GM12874 (cell line): Measurements from ENCODE around the gene HEMGN.
A peak's percentile ranks its signal among the peaks of the same experiment; 100 is the strongest.

ENCODE experiments used
- TF ChIP-seq, protein P1 (sequence below): IDR thresholded peaks from 2 replicates; pipeline ENCODE4 v1.5.1; 2011; ENCODE audit warnings: low read depth, mild to moderate bottlenecking, control low read depth, low read length, moderate library complexity; ENCODE audit not compliant: insufficient read depth

The HEMGN gene

DNA sequence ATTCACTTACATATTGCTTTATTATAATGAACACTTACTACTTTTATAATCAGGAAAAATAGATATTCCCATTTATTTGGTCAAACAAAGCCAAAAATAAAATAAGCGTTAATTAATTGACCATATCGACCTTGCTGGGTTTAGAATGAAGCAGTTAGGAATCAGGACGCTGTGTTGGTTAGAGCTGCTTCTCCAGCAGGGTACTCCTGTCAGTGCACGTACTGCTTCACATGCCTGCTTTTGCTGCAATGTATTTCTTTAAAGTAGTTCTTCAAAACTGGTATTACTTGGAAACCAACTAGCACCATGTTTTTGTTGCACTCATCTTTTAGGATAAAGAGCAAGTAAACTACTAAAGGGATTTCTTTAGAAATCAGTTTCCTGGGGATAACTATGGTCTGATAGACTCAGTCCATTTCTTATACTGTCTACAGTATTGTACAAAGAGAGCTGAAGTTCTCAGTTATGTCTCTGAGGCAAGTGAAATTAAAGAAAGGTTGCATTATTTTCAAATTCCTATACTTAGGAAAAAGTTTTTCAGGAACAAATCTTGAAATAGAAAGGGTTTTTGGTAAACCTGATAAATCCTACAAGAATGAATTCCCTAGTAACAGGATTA, 8.9 kb downstream of the HEMGN start:
- TF ChIP-seq, protein P1, sequence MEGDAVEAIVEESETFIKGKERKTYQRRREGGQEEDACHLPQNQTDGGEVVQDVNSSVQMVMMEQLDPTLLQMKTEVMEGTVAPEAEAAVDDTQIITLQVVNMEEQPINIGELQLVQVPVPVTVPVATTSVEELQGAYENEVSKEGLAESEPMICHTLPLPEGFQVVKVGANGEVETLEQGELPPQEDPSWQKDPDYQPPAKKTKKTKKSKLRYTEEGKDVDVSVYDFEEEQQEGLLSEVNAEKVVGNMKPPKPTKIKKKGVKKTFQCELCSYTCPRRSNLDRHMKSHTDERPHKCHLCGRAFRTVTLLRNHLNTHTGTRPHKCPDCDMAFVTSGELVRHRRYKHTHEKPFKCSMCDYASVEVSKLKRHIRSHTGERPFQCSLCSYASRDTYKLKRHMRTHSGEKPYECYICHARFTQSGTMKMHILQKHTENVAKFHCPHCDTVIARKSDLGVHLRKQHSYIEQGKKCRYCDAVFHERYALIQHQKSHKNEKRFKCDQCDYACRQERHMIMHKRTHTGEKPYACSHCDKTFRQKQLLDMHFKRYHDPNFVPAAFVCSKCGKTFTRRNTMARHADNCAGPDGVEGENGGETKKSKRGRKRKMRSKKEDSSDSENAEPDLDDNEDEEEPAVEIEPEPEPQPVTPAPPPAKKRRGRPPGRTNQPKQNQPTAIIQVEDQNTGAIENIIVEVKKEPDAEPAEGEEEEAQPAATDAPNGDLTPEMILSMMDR: no peak

DNA sequence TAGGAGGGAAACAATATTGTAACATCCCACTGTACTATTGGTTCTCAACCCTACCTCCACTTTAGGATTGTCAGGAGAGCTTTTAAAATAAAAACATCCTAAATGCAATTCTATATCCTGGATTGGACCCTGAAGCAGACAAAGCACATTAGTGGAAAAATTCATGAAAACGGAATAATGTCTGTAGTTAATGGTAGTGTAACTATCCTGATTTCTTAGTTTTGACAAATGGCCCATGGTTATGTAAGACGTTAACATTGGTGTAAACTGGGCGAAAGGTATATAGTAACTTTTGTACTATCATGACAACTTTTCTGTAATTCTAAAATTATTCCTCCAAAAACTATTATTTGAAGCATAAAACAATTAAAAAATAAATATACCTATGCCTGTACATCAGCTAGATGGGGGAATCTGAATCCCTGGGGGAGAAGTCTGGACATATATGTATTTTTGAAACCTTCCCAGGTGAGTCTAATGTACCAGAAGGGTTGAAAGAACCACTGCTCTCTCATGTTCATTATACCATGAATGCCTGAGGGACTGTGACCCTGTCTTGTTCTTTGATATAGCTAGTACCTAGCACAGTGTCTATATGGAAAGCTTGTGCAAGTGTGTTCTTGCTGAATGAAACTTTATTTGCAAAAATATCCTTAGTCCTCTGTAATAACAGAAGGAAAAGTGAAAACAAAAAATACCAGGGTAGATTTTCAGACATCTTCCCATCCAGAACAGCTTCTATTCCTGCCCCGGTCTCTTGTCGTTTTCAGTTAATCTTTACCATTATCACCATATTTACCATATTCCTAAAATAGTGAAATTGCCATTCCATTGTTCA, 12.3 kb downstream of the HEMGN start:
- TF ChIP-seq, protein P1: no peak

DNA sequence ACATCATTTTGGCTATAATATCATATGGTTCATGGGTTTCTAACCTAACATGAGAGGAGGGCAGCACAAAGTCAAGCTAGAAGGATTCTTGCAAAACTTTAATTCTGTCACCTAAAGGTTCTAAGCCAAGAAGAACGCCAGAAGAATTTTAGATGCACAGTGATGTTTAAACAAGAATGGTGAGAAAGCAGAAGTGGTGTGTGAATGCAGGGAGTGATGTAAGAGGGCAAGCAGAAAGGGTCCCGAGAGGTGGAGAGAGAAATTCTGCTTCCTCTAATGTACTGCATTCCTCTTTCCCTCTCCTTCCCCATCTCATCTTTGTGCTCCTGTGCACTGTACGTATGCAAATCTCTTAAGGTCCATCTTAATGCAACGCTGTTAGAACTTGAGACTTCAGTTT, 13.6 kb downstream of the HEMGN start:
- TF ChIP-seq, protein P1: no peak

DNA sequence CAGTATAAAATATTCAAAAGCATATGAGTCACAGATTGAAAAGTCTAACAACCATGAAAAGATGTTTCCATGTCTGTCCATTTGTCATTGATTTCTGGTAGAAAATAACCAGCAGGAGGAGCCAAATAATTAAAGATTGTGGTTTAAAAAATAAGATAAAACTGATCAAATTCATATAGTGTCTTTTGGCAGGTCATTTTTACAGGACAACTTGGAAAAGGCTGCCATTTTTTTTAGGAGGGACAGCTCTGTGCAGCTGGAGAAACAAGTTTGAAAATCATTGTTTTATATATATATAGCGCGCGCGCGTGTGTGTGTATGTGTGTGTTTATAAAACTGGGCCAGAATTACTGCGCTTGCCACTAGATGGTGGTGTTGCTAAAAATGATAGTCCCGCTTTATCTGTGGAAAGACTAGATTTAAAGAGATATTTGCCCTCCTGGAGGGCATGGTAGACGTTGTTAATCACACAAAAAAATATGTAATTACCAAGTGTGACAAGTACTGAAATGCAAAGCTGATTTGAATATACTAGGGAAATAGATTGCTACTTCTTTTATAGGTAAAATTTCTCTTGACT, 14.4 kb downstream of the HEMGN start:
- TF ChIP-seq, protein P1: peak; percentile 67

DNA sequence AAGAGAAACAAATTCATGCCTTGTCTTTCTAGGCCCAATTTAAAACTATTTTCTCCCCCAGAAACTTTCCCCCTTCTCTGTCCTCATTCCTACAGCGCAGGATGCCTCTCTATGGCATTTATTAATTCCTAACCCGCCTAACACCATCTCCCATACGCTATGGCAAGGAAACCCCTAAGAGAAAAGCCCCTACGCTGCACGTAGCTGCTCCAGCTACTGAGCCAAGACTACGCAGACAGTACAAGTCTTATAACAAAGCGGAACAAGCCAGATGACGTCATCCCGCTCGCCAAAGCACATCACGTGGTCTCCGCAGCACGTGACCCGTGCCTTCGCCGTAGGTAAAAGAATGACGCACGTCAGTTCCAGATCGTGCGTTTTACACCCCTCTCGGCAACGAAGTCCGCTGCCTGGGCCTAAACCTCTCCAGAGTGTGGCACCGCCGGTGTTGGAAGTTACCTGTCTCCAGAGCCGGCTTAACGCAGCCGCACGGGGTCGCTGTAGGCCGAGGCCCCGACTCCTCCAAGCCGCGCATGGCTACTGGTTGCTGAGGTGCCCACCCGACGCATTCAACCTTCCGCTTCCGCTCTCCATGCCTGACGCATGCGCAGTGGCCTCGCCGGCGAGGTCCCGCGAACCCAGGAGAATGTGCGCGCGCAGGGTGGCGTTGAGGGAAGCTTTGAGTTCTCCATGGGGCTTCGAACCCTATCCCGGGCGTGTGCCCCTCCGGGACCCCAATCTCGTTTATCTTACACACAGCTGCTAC, 15.8 kb downstream of the HEMGN start, which contains the start of gene TRMO:
Gene TRMO, minus strand, starts transcription at position 542 of the 766 bp plus-strand sequence. Its CDS starts 7 bp downstream, at position 535.
- TF ChIP-seq, protein P1: peak; percentile 80

DNA sequence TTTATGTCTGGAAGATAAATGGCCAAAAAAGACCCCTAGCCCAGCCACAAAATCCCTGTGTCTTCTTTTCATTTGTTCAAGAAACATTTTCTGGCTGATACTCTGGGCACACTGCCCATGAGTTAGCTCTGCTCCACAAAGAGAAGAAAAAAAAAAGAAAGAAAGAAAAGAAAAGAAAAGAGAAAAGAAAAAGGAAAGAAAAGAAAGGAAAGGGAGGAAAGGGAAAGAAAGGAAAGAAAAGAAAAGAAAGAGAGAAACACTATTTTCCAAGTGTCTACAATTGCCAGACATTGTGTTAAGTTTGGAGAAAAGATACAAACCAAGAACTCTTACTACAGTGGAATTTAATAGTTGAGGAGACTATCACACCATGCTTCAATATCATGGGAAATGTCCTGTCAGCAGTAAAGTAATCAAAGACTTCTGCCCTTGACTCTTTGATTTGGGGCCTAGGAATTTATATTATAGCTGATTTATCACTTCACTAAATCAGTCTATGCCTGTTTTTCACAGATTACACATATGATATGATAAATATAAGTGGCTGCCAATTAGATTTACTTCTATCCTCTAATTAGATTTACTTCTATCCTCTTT, 18.7 kb downstream of the HEMGN start:
- TF ChIP-seq, protein P1: no peak
